Activated CD8-positive, alpha-beta T cell treated with anti-CD3 and anti-CD28 coated beads, Interleukin-2, amount 10 ng/mL, durations not matched to agents 7 days and 5 days (primary cell): ENCODE data around the gene SPATA32. TPM values are rescaled to one million over a fixed set of nuclear protein-coding genes. Genes with fewer than 3 reads are reported as not detected.

Experiments
- ATAC-seq: fragments of 150-1000 bp; cut with Tn5 transposase; one replicate; pipeline ENCODE4 v1.10.0; 2021; ENCODE audit warnings: moderate library complexity
- CTCF ChIA-PET: fragments of 350-600 bp; sonication (Branson Sonifier 250); formaldehyde crosslinking; loops from one replicate; lab custom pipeline; 2021; ENCODE audit warnings: antibody characterized with exemption; lab: Charles Lee
- POLR2A ChIA-PET: fragments of 350-600 bp; sonication (Branson Sonifier 250); formaldehyde crosslinking; loops from one replicate; lab custom pipeline; 2021; ENCODE audit warnings: antibody characterized with exemption; lab: Charles Lee
- DNase-seq: peaks from one replicate; pipeline ENCODE4 v3.0.0-alpha.2; 2020
- H3K27ac Mint-ChIP-seq: one replicate; pipeline ENCODE4 v1.8.0; 2021; ENCODE audit warnings: mild to moderate bottlenecking, mixed read lengths
- H3K27me3 Mint-ChIP-seq: one replicate; pipeline ENCODE4 v1.8.0; 2021; ENCODE audit warnings: low read depth, mixed read lengths
- H3K36me3 Mint-ChIP-seq: one replicate; pipeline ENCODE4 v1.8.0; 2021; ENCODE audit warnings: low read depth, mixed read lengths
- H3K4me1 Mint-ChIP-seq: one replicate; pipeline ENCODE4 v1.8.0; 2021; ENCODE audit warnings: low read depth, mixed read lengths
- H3K4me3 Mint-ChIP-seq: one replicate; pipeline ENCODE4 v1.8.0; 2021; ENCODE audit warnings: mild to moderate bottlenecking, mixed read lengths
- H3K9me3 Mint-ChIP-seq: one replicate; pipeline ENCODE4 v1.8.0; 2022; ENCODE audit warnings: mixed read lengths; ENCODE audit not compliant: insufficient read depth
- total RNA-seq, 2 experiments: library from RNA; stranded (reverse); gene quantifications; one replicate each; pipeline ENCODE4 v1.2.3, GENCODE V29; 2021

The SPATA32 gene
- total RNA-seq, 2 experiments from 2014 or later, result 0.52 to 0.55 TPM

- POLR2A ChIA-PET, result interaction anchor here (1.0 kb wide), 1 partner anchor 32 kb away, joined by 4 read pairs; no protein-coding TSS in a partner anchor
- Mint-ChIP-seq H3K4me1 (peaks cover 26% of the 10 kb centered on the region), H3K27me3 (no peaks in the 10 kb centered on the region), H3K4me3 (no peak overlapping the region), H3K27ac (peak overlapping the region; percentile 77), H3K36me3 (peaks cover 48% of the 10 kb centered on the region), H3K9me3 (no peaks in the 10 kb centered on the region)
- CTCF ChIA-PET, result interaction anchor here (0.9 to 5.9 kb wide), 10 partner anchors 8 to 101 kb away, joined by 3 to 33 read pairs (median 6); partner anchors contain the start of gene MAP3K14
- DNase-seq, result peak; percentile 42
- ATAC-seq, result peak; percentile 53
Observed at GRCh38 chr17:45284176-45285140, 22.6 kb upstream of the SPATA32 start.

- ChIA-PET POLR2A (interaction anchor here (1.0 kb wide), 1 partner anchor 33 kb away, joined by 4 read pairs; no protein-coding TSS in a partner anchor), CTCF (interaction anchor here (0.9 to 4.4 kb wide), 7 partner anchors 28 to 135 kb away, joined by 3 to 25 read pairs (median 6); partner anchors contain the start of genes HEXIM1 and MAP3K14)
- no peak for ATAC-seq
- Mint-ChIP-seq H3K9me3 (no peaks in the 10 kb centered on the region), H3K4me1 (peaks cover 30% of the 10 kb centered on the region), H3K36me3 (peaks cover 47% of the 10 kb centered on the region), H3K27ac (peak overlapping the region; percentile 77), H3K4me3 (no peak overlapping the region), H3K27me3 (no peaks in the 10 kb centered on the region)
- no peak for DNase-seq
Observed at GRCh38 chr17:45283711-45284110, 21.8 kb upstream of the SPATA32 start.

GRCh38 chr17:45282683-45283644 is 21.1 kb upstream of the SPATA32 start:
- Mint-ChIP-seq H3K9me3 (no peaks in the 10 kb centered on the region), H3K36me3 (peaks cover 46% of the 10 kb centered on the region), H3K4me1 (peaks cover 32% of the 10 kb centered on the region), H3K27me3 (no peaks in the 10 kb centered on the region), H3K4me3 (no peak overlapping the region), H3K27ac (peak overlapping the region; percentile 77)
- ChIA-PET CTCF (interaction anchor here (0.9 to 4.4 kb wide), 8 partner anchors 29 to 134 kb away, joined by 3 to 25 read pairs (median 6); partner anchors contain the start of genes HEXIM1 and MAP3K14), POLR2A (no interaction called here)
- peak; percentile 29 for DNase-seq
- ATAC-seq, result peak; percentile 54

- H3K27ac Mint-ChIP-seq, result no peak overlapping the region
- ChIA-PET CTCF (interaction anchor here (4.6 to 6.3 kb wide), 2 partner anchors 36 to 105 kb away, joined by 73 to 199 read pairs; partner anchors contain the start of gene MAP3K14), POLR2A (no interaction called here)
- no peak for ATAC-seq
- H3K9me3 Mint-ChIP-seq, result no peaks in the 10 kb centered on the region
- peaks cover 38% of the 10 kb centered on the region for H3K4me1 Mint-ChIP-seq
- no peak for DNase-seq
- peaks cover 41% of the 10 kb centered on the region for H3K36me3 Mint-ChIP-seq
- no peaks in the 10 kb centered on the region for H3K27me3 Mint-ChIP-seq
- no peak overlapping the region for H3K4me3 Mint-ChIP-seq
Observed at GRCh38 chr17:45279898-45280297, 18.0 kb upstream of the SPATA32 start.

GRCh38 chr17:45277992-45278391 is 16.1 kb upstream of the SPATA32 start:
- H3K36me3 Mint-ChIP-seq, result peaks cover 34% of the 10 kb centered on the region
- no peaks in the 10 kb centered on the region for H3K9me3 Mint-ChIP-seq
- DNase-seq (no peak), ATAC-seq (no peak)
- ChIA-PET POLR2A (interaction anchor here (0.5 to 2.5 kb wide), 7 partner anchors 9 to 110 kb away, joined by 3 to 17 read pairs (median 5); partner anchors contain the start of gene MAP3K14), CTCF (interaction anchor here (0.8 to 6.3 kb wide), 39 partner anchors 10 to 143 kb away, joined by 3 to 199 read pairs (median 10); partner anchors contain the start of genes ACBD4, FMNL1 and MAP3K14)
- H3K4me3 Mint-ChIP-seq, result no peak overlapping the region
- no peaks in the 10 kb centered on the region for H3K27me3 Mint-ChIP-seq
- H3K4me1 Mint-ChIP-seq, result peaks cover 23% of the 10 kb centered on the region
- no peak overlapping the region for H3K27ac Mint-ChIP-seq

GRCh38 chr17:45277216-45277849 is 15.4 kb upstream of the SPATA32 start:
- H3K4me3 Mint-ChIP-seq, result no peak overlapping the region
- no peaks in the 10 kb centered on the region for H3K9me3 Mint-ChIP-seq
- peak; percentile 93 for DNase-seq
- peak; percentile 91 for ATAC-seq
- peak overlapping the region; percentile 3 for H3K27ac Mint-ChIP-seq
- H3K36me3 Mint-ChIP-seq, result peaks cover 31% of the 10 kb centered on the region
- H3K4me1 Mint-ChIP-seq, result peaks cover 17% of the 10 kb centered on the region
- H3K27me3 Mint-ChIP-seq, result no peaks in the 10 kb centered on the region
- POLR2A ChIA-PET, result interaction anchor here (0.5 to 2.5 kb wide), 7 partner anchors 8 to 111 kb away, joined by 3 to 17 read pairs (median 5); partner anchors contain the start of gene MAP3K14
- CTCF ChIA-PET, result interaction anchor here (0.9 to 6.3 kb wide), 46 partner anchors 10 to 142 kb away, joined by 3 to 199 read pairs (median 7); partner anchors contain the start of genes ACBD4, FMNL1 and MAP3K14

GRCh38 chr17:45276031-45276430 is 14.1 kb upstream of the SPATA32 start:
- DNase-seq, result no peak
- Mint-ChIP-seq H3K27ac (no peak overlapping the region), H3K4me3 (no peak overlapping the region), H3K4me1 (peaks cover 17% of the 10 kb centered on the region), H3K9me3 (no peaks in the 10 kb centered on the region), H3K27me3 (no peaks in the 10 kb centered on the region), H3K36me3 (peaks cover 34% of the 10 kb centered on the region)
- ChIA-PET POLR2A (interaction anchor here (0.5 to 2.2 kb wide), 3 partner anchors 16 to 115 kb away, joined by 3 to 8 read pairs (median 3); no protein-coding TSS in a partner anchor), CTCF (interaction anchor here (0.7 to 6.3 kb wide), 18 partner anchors 12 to 141 kb away, joined by 3 to 199 read pairs (median 14); partner anchors contain the start of genes ACBD4, FMNL1 and MAP3K14)
- no peak for ATAC-seq

GRCh38 chr17:45274033-45274432 is 12.1 kb upstream of the SPATA32 start:
- Mint-ChIP-seq H3K4me1 (peaks cover 13% of the 10 kb centered on the region), H3K4me3 (no peak overlapping the region), H3K9me3 (no peaks in the 10 kb centered on the region), H3K27ac (no peak overlapping the region), H3K27me3 (no peaks in the 10 kb centered on the region), H3K36me3 (peaks cover 46% of the 10 kb centered on the region)
- ATAC-seq (no peak), DNase-seq (no peak)
- POLR2A ChIA-PET, result interaction anchor here (0.9 kb wide), 1 partner anchor 54 kb away, joined by 3 read pairs; no protein-coding TSS in a partner anchor
- CTCF ChIA-PET, result interaction anchor here (6.2 to 6.3 kb wide), 2 partner anchors 54 to 111 kb away, joined by 79 to 199 read pairs; partner anchors contain the start of gene FMNL1

- H3K4me3 Mint-ChIP-seq, result no peak overlapping the region
- H3K4me1 Mint-ChIP-seq, result peaks cover 9% of the 10 kb centered on the region
- no peak for ATAC-seq
- no peak overlapping the region for H3K27ac Mint-ChIP-seq
- CTCF ChIA-PET, result interaction anchor here (6.2 kb wide), 1 partner anchor 53 kb away, joined by 79 read pairs; the partner anchor contains the start of gene FMNL1
- H3K27me3 Mint-ChIP-seq, result no peaks in the 10 kb centered on the region
- no peaks in the 10 kb centered on the region for H3K9me3 Mint-ChIP-seq
- DNase-seq, result no peak
- POLR2A ChIA-PET, result interaction anchor here (0.9 kb wide), 1 partner anchor 54 kb away, joined by 3 read pairs; no protein-coding TSS in a partner anchor
- H3K36me3 Mint-ChIP-seq, result peaks cover 45% of the 10 kb centered on the region
Observed at GRCh38 chr17:45273551-45273957, 11.7 kb upstream of the SPATA32 start.

- ATAC-seq, result no peak
- H3K4me3 Mint-ChIP-seq, result no peak overlapping the region
- POLR2A ChIA-PET, result interaction anchor here (1.3 to 1.4 kb wide), 2 partner anchors 26 to 52 kb away, joined by 4 to 5 read pairs; no protein-coding TSS in a partner anchor
- CTCF ChIA-PET, result interaction anchor here (0.6 to 4.4 kb wide), 18 partner anchors 12 to 136 kb away, joined by 3 to 47 read pairs (median 4); partner anchors contain the start of genes ACBD4, FMNL1 and MAP3K14
- no peaks in the 10 kb centered on the region for H3K9me3 Mint-ChIP-seq
- H3K27ac Mint-ChIP-seq, result no peak overlapping the region
- no peaks in the 10 kb centered on the region for H3K27me3 Mint-ChIP-seq
- DNase-seq, result no peak
- H3K4me1 Mint-ChIP-seq, result peaks cover 2% of the 10 kb centered on the region
- peaks cover 54% of the 10 kb centered on the region for H3K36me3 Mint-ChIP-seq
Observed at GRCh38 chr17:45271603-45272002, 9.7 kb upstream of the SPATA32 start.
